DND-41 (cell line): ENCODE measurements around the gene FYB1.

Source experiments
- EZH2 ChIP-seq: IDR thresholded peaks from 3 replicates; pipeline ENCODE4 v1.6.1; 2012; ENCODE audit warnings: borderline replicate concordance, low read depth, mild to moderate bottlenecking, moderate library complexity, low read length, inconsistent platforms; ENCODE audit not compliant: severe bottlenecking
- TF ChIP-seq, protein P1 (sequence below): IDR thresholded peaks from 2 replicates; pipeline ENCODE4 v1.5.1; 2012; ENCODE audit warnings: borderline replicate concordance, low read length, moderate library complexity, mild to moderate bottlenecking; ENCODE audit not compliant: poor library complexity, severe bottlenecking; ENCODE audit errors: extremely low read depth

DNA sequence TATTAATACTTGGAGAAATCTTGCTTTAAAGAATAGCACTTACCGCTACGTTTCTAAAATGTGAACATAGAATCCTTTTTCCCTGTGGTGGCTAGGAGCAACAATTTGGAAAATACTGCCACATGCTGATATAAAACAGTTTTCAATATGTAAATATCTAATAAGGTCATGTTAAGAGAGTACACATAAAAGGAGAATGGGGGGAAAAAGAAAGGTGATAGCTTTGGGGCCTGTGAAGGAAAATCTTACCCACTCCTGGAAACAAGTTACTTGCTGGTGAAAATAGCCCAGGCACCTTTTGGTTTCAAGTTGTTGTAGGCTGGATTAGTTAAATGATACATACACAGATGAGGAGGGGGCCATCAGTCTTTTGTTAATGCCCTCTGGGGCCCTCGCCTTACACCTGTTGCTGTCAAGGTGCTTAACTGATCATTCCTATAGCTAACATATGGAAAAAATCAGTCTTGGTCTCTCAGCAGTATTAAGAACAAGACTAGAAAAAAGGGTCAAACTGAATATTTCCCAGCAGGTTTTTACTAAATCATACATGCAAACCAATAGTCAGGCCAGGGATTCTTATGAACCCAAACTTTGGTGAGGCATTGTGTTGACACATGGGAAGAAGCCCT lies 24.1 kb downstream of the FYB1 start:
- TF ChIP-seq, protein P1, sequence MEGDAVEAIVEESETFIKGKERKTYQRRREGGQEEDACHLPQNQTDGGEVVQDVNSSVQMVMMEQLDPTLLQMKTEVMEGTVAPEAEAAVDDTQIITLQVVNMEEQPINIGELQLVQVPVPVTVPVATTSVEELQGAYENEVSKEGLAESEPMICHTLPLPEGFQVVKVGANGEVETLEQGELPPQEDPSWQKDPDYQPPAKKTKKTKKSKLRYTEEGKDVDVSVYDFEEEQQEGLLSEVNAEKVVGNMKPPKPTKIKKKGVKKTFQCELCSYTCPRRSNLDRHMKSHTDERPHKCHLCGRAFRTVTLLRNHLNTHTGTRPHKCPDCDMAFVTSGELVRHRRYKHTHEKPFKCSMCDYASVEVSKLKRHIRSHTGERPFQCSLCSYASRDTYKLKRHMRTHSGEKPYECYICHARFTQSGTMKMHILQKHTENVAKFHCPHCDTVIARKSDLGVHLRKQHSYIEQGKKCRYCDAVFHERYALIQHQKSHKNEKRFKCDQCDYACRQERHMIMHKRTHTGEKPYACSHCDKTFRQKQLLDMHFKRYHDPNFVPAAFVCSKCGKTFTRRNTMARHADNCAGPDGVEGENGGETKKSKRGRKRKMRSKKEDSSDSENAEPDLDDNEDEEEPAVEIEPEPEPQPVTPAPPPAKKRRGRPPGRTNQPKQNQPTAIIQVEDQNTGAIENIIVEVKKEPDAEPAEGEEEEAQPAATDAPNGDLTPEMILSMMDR, result no peak
- TF ChIP-seq EZH2, result no peak
